A549 treated with RU486 at 1 μM for 4 hours (cell line): ENCODE measurements around the gene ZFP69. TPM values are rescaled to one million over a fixed set of nuclear protein-coding genes. Genes with fewer than 3 reads are reported as not detected.

ENCODE experiments used
- total RNA-seq: library from RNA; stranded (reverse); fragments of 200-300 nt; extraction: Qiagen RNA extraction; gene quantifications from 5 replicates; pipeline ENCODE4 v1.2.3, GENCODE V29; 2022; ENCODE audit warnings: low read depth

ZFP69 gene
- not detected in 5 replicates for total RNA-seq

DNA sequence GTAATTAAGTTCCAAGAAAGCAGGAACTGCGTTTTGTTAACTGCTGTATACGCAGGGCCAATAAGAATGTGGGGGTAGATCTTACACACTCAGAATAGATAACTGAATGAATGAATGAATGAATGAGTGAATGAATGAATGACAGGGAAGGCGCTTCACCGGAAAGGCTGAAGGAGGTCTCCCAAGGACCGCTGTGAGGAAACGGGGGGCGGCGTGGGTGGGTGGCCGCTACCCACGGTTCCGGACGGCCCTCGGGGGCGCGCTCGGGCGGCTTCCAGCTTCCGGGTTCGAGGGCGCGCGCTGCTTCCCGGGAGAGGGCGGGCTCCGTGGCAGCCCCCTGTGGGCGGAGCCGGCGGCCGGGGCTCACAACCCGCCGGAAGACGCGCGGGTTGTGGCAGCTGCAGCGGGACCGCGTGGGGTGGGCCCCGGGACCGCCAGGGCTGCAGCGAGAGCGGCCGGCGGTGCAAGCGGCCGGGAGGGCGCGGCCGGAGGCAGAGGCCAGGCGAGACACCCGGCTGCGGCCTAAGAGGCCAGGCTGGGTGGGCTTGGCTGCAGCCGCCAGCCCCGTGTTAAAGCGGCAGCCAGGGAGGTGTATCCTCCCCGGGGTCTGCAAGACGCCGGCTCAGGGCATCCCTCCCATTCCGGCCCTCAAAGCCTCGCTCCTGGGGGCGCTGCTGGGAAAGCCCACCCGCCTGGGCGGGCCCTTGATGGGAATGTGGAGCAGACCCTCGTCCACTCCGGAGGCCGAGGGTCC is at the start of gene ZFP69:
Gene ZFP69, plus strand, starts transcription at position 367 of the 754 bp plus-strand sequence. CDS start 2,072 bp downstream, outside the sequence.

DNA sequence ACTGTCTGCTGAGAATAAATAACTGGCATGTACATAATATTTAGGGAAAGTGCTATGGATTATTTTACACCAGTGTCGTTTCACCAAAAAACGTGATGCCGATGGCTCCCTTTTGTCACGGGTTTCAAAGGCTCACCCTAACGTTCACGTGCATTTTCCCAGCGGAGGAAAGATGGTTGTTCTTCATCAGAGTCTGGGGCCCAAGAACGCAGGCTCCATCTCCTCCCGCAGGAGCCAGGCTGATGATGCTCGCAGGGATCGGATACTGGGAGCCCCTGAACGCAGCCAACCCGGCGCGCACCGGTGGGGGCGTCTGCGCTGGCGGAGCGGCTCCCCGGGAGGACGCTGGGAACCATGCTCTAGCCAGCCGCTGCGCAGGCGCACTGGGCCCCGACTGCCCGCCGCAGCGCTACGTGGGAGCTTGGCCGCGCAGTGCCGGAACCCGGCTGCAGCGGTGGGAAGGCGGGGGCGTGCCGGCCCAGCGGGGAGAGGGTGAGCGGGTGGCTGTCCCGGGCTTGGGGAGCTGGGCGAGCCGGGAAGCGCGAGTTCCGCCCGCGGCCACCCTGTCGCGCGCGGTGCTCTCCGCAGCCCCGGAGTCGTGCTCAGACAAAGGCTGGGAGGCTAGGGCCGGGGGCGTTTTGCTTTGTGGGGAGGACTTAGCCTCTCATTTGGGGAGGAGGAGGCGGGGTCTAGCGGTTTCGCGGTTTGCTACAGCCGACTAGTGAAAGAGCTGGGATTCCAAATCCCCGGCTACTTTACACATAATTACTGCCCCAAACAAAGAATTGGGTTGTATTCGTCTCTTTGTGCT is 27.2 kb upstream of the ZFP69 start, which contains the start of gene ZFP69B:
Gene ZFP69B, plus strand, starts transcription at position 793 of the 811 bp plus-strand sequence. CDS start 486 bp downstream, outside the sequence.

DNA sequence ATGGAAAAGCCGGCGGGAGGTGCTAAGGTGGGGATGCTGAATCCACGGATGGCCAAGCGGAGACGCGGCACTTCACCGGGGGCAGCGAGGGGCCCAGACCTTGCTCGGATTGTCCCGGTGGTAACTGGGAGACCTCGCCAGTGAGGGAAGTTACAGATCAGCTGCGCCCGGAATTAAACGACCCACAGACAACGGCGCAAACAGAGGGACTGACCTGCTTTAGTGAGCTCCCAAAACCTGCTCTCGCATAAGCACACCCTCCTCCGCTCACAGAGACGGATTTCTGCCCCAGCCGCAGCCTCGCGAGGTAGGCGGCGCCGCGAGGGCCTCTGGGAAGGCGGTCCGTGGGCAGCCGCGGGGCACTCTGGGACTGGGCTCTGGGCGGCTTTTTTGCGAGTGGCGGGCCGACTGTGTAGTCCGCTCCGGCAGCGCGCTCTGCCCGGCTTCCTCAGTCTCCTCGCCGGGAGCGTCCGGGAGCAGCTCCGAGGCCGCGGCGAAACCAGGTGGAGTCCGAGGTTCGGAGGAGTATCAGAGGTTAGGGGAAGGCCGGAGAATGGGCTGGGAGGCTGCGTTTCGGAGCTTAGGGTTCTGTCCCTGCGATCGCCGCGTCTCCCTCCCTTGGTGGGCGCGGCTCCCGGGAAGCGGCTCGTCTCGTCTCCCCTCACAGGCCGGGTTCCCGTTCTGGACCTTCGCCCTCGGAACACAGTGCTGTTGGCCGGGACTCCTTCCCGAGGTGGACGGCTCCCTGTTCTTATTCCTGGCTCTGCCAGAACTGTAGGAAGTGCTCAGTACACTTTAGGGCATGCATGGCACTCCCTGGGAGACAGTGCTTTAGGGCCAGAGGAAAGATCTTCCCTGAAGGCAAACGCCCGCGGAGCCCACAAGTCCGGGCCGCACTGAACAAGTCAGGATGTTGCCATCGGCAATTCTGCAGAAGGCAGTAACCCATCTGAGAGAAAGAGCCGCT is 31.6 kb downstream of the ZFP69 start, which contains the start of gene EXO5:
Gene EXO5, plus strand, starts transcription at position 393 of the 967 bp plus-strand sequence. CDS start 5,778 bp downstream, outside the sequence.

DNA sequence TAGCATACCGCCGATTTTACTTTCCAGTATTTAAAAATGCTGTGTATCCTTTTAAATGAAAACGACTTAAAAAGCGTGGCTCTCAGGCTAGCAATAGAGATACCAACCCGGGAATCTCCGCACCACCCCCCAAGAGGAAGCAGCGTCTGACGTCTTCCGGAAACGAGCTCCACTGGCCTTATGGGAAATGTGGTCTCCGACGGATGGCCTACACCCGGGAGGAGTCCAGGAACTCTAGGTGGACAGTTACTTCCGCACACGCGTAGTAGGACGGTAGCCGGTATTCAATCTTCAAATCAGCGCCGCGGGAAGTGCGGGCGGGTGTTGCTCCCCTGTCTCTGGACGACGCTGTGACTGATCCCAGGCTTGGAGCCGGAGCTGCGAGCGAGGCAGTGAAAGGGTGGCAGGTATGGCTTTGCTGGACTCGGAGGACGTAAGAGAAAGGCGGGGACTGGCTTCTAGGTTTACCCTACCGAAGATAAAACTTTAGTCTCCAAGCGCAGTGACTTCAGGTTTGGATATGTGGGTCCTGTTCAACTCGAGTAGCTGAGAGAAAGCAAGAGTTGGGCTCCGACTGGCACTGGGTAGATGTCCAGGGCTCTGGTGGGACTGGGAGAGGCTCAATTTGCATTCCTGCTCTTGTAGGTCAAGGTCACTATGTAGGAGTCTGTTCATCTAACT is 54.4 kb downstream of the ZFP69 start, which contains the start of gene ZNF684:
Gene ZNF684, plus strand, starts transcription at position 257 of the 681 bp plus-strand sequence. CDS start 1,530 bp downstream, outside the sequence.

Other genes starting within 250 kb of the ZFP69 start
- gene TMCO2, start 229.4 kb upstream of the ZFP69 start, total RNA-seq: not detected in 5 replicates
- gene ZMPSTE24, start 219.1 kb upstream of the ZFP69 start, total RNA-seq: 15.1 to 42.9 TPM (median 41.1 TPM) in 5 replicates
- 0.23 to 0.28 TPM (median 0.25 TPM) in 5 replicates for gene COL9A2, start 160.0 kb upstream of the ZFP69 start, total RNA-seq
- 9.7 to 11.2 TPM (median 10.0 TPM) in 5 replicates for gene SMAP2, start 103.6 kb upstream of the ZFP69 start, total RNA-seq
- gene ZFP69B, start 26.8 kb upstream of the ZFP69 start, total RNA-seq: 0.76 to 2.6 TPM (median 1.9 TPM) in 5 replicates
- gene EXO5, start 31.5 kb downstream of the ZFP69 start, total RNA-seq: 3.5 to 4.9 TPM (median 3.8 TPM) in 5 replicates
- gene ZNF684, start 54.3 kb downstream of the ZFP69 start, total RNA-seq: 1.6 to 2.5 TPM (median 2.1 TPM) in 5 replicates
- 0.46 to 1.1 TPM (median 0.91 TPM) in 5 replicates for gene RIMS3, start 188.4 kb downstream of the ZFP69 start, total RNA-seq
- gene NFYC, start 214.4 kb downstream of the ZFP69 start, total RNA-seq: 35.0 to 44.2 TPM (median 39.1 TPM) in 5 replicates